HL-60 (cell line): ENCODE data around the gene NFIA.

Experiments
- DNase-seq, 2 experiments: peaks; one replicate each; pipeline ENCODE4 v3.0.0-alpha.2; 2010 to 2020; ENCODE audit warnings: low read depth in 1 of 2, low spot score in 1 of 2
- H3K27ac ChIP-seq: fragments of 250-450 bp; sonication (Bioruptor Pico); replicated peaks from 2 replicates; pipeline ENCODE4 v1.5.1; 2020; ENCODE audit warnings: mild to moderate bottlenecking, moderate library complexity
- H3K27me3 ChIP-seq: fragments of 250-450 bp; sonication (Bioruptor Pico); 2 replicates; pipeline ENCODE4 v1.5.1; 2021; ENCODE audit warnings: mild to moderate bottlenecking, moderate library complexity; ENCODE audit not compliant: insufficient read depth, poor library complexity, severe bottlenecking
- H3K4me3 ChIP-seq: replicated peaks from 2 replicates; pipeline ENCODE4 v1.5.1; 2011; ENCODE audit warnings: mild to moderate bottlenecking, control low read depth, low read length; ENCODE audit not compliant: insufficient read depth
- GABPA ChIP-seq: IDR thresholded peaks from 2 replicates; pipeline ENCODE4 v1.6.1; 2012; ENCODE audit warnings: low read depth
- POLR2AphosphoS5 ChIP-seq: IDR thresholded peaks from 2 replicates; pipeline ENCODE4 v1.6.1; 2012; ENCODE audit warnings: low read depth
- SPI1 ChIP-seq: IDR thresholded peaks from 2 replicates; pipeline ENCODE4 v1.6.1; 2012; ENCODE audit warnings: low read depth, mild to moderate bottlenecking, borderline replicate concordance
- TF ChIP-seq, protein P1 (sequence below): IDR thresholded peaks from 2 replicates; pipeline ENCODE4 v1.6.1; 2012; ENCODE audit warnings: low read depth; ENCODE audit not compliant: insufficient replicate concordance
- TF ChIP-seq, protein P2 (sequence below): IDR thresholded peaks from one replicate; pipeline ENCODE4 v1.5.1; 2011; ENCODE audit warnings: low read length, control low read depth, inconsistent platforms; ENCODE audit not compliant: insufficient read depth

Gene NFIA

DNA sequence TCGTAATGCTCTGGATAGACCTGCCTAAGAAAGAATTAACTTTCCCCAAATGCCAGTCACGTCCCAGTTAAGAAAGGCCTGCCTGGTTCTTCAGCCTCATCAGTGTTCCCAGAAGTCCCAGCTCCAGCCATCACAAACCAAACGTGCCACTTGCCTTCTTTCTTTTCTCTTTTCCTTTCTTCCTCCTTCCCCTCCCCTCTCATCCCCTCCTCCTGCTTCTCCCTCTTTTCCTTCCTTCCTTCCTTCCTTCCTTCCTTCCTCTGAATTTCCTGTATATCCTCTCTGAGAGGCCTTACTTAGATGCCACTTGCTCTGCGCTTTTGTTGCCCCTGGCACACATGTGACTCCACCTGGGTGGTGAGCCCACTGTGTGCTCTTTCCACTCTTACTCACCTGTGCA is 228.2 kb downstream of the NFIA start:
- DNase-seq = no peak
- TF ChIP-seq, protein P1, sequence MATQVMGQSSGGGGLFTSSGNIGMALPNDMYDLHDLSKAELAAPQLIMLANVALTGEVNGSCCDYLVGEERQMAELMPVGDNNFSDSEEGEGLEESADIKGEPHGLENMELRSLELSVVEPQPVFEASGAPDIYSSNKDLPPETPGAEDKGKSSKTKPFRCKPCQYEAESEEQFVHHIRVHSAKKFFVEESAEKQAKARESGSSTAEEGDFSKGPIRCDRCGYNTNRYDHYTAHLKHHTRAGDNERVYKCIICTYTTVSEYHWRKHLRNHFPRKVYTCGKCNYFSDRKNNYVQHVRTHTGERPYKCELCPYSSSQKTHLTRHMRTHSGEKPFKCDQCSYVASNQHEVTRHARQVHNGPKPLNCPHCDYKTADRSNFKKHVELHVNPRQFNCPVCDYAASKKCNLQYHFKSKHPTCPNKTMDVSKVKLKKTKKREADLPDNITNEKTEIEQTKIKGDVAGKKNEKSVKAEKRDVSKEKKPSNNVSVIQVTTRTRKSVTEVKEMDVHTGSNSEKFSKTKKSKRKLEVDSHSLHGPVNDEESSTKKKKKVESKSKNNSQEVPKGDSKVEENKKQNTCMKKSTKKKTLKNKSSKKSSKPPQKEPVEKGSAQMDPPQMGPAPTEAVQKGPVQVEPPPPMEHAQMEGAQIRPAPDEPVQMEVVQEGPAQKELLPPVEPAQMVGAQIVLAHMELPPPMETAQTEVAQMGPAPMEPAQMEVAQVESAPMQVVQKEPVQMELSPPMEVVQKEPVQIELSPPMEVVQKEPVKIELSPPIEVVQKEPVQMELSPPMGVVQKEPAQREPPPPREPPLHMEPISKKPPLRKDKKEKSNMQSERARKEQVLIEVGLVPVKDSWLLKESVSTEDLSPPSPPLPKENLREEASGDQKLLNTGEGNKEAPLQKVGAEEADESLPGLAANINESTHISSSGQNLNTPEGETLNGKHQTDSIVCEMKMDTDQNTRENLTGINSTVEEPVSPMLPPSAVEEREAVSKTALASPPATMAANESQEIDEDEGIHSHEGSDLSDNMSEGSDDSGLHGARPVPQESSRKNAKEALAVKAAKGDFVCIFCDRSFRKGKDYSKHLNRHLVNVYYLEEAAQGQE = no peak
- TF ChIP-seq, protein P2, sequence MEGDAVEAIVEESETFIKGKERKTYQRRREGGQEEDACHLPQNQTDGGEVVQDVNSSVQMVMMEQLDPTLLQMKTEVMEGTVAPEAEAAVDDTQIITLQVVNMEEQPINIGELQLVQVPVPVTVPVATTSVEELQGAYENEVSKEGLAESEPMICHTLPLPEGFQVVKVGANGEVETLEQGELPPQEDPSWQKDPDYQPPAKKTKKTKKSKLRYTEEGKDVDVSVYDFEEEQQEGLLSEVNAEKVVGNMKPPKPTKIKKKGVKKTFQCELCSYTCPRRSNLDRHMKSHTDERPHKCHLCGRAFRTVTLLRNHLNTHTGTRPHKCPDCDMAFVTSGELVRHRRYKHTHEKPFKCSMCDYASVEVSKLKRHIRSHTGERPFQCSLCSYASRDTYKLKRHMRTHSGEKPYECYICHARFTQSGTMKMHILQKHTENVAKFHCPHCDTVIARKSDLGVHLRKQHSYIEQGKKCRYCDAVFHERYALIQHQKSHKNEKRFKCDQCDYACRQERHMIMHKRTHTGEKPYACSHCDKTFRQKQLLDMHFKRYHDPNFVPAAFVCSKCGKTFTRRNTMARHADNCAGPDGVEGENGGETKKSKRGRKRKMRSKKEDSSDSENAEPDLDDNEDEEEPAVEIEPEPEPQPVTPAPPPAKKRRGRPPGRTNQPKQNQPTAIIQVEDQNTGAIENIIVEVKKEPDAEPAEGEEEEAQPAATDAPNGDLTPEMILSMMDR = no peak
- TF ChIP-seq POLR2AphosphoS5 = no peak
- TF ChIP-seq SPI1 = no peak
- TF ChIP-seq GABPA = no peak
- no peak overlapping the region for H3K27ac ChIP-seq
- no peak overlapping the region for H3K4me3 ChIP-seq
- H3K27me3 ChIP-seq = peaks cover 2% of the 10 kb centered on the region

GRCh38 chr1:61313906-61314422 is 231.6 kb downstream of the NFIA start:
- H3K27me3 ChIP-seq = peaks cover 2% of the 10 kb centered on the region
- no peak for DNase-seq
- H3K27ac ChIP-seq = no peak overlapping the region
- TF ChIP-seq SPI1 (no peak), POLR2AphosphoS5 (no peak), GABPA (no peak)
- TF ChIP-seq, protein P2 = no peak
- TF ChIP-seq, protein P1 = no peak
- H3K4me3 ChIP-seq = no peak overlapping the region

DNA sequence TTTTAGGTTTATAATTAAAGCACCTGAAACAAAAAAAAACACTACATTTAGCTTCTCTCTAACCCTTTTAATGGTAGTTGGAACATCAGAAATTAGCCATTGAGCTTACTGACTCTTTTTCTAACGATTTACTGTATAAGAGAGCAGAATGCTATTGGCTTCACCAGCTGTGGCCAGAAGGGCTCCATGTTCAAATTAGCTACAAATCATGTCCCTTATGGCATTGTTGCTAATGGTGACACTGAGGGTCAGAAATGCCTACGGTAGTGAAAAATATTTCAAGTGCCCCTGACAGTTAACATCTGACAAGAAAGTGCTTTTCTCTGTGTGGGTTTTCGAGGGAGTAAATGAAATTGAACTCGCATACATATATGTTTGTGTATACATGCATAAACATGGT is 232.7 kb downstream of the NFIA start:
- H3K4me3 ChIP-seq = no peak overlapping the region
- TF ChIP-seq, protein P2 = no peak
- TF ChIP-seq, protein P1 = no peak
- TF ChIP-seq GABPA (no peak), SPI1 (no peak)
- no peak for DNase-seq

More for the DNA sequence above, 232.7 kb downstream of the NFIA start:
- Histone ChIP-seq H3K27ac (no peak overlapping the region), H3K27me3 (peaks cover 2% of the 10 kb centered on the region)
